Central memory CD4-positive, alpha-beta T cell (primary cell): ENCODE measurements around the gene TREML2.
"Not testable (repeated sequence)": the region's sequence is repeated elsewhere in the genome, so short reads cannot be mapped to it uniquely, and the experiment has no call there.

Experiments
- DNase-seq: peaks from one replicate; pipeline ENCODE4 v3.0.0; 2022
- total RNA-seq, 3 experiments: gene quantifications; one replicate each; lab custom pipeline; 2026; lab: John Stamatoyannopoulos, UW

Gene TREML2, protein sequence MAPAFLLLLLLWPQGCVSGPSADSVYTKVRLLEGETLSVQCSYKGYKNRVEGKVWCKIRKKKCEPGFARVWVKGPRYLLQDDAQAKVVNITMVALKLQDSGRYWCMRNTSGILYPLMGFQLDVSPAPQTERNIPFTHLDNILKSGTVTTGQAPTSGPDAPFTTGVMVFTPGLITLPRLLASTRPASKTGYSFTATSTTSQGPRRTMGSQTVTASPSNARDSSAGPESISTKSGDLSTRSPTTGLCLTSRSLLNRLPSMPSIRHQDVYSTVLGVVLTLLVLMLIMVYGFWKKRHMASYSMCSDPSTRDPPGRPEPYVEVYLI
- total RNA-seq, result 2.4 to 21.8 (median 6.2) reads per million in 3 experiments

DNA sequence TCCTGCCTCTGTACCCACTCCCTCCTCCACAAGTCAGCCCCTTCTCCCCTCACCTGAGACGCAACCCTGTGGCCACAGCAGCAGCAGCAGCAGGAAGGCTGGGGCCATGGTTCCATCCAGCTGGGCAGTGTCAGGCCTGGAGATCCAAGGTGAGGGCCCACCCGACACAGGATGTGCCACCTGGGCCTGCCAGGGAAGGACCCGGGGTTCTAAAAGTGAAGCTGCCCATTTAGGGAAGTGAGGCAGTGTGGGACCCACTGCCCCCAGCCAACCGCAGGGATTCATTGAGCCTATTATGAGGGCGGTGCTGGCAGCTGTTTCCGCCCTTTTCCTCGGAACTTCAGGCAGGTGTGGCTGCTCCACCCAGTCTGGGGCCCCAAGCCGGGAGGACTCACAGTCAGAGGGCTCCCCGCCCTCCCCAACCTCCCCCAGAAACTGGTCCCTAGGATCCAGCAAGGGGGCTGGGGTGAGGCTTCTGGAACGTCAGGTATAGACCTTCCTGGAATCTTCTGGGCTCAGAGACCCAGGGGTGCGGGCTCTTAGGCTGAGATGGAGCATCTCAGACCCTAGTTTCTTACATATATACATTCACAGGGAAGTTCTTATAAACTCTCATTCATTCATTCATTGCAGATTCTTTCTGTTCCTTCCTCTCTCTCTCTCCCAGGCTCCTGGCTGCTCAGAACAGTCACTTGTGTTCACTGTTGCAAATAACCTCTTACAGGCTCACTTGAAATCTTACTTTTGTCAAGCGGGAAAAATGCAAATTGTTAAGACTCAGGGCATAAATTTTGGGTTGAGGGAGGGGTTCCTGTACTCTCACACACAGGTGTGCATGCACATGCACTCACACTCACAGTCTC is at the start of gene TREML2:
TREML2 (minus strand) TSS at position 249 of the 863 bp plus-strand sequence; CDS start at position 108, 141 bp downstream.
- no peak for DNase-seq

DNA sequence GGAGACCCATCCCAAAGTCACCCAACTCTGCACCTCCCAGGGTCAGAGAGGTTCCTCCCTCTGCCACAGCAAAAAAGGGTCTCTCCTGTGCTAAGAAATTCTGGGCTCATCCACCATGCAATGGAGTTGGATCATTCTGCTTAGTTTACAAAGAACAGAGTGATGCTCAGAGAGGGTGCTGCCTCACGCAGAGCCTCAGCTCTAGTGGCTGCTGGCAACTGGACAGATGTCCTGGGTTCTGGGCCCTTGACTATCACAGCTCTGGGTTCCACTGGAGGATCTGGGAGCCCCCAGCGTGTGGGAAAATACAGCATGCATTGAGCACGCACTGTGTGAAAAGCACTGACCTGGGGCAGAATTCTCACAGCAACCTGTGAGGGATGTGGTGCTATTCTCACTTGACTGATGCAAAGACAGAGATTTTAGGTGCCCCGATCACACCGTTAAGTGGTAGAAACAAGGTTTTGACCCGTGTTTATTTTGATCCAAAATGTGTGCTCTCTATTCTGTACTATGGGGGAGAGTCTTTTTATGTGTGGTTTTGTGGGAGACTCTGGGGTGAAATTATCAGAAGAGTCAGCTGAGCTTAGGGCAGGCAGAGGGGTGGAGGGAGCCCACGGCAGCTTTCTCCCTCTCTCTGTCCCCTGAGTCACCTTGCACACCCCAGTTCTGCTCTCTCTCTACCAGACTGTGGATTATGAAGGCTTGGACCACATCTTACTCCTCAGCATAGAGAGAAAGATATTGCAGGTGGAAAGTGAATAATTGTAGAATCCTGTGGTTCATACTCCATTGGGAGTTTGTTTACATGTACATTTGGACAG is 47.1 kb upstream of the TREML2 start:
- DNase-seq, result no peak

DNA sequence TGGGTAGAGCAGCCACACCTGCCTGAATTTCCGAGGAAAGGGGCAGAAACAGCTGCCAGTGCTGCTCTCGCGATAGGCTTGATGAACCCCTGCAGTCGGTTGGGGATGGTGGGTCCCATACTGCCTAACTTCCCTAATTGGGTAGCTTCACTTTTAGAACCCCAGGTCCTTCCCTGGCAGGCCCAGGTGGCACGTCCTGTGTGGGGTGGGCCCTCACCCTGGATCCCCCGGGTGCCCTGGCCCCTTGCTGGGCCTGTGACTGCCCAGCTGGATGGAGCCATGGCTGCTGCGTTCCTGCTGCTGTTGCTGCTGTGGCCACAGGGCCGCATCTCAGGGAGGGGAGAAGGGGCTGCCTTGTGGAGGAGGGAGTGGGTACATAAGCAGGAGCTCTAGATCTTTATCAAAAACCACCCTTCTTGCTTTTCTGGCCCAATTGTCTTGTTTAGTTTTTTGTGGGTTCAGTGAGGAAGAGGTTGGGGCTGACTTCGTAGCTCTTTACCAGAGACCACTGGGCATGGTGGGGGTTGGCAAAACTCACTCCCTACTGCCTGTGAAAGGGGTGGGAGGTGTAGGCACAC is 46.4 kb upstream of the TREML2 start:
- DNase-seq, result no peak

DNA sequence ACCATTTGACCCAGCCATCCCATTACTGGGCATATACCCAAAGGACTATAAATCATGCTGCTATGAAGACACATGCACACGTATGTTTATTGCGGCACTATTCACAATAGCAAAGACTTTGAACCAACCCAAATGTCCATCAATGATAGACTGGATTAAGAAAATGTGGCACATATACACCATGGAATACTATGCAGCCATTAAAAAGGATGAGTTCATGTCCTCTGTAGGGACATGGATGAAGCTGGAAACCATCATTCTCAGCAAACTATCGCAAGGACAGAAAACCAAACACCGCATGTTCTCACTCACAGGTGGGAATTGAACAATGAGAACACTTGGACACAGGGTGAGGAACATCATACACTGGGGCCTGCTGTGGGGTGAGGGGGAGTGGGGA is 45.6 kb upstream of the TREML2 start:
- DNase-seq, result not testable (repeated sequence)

DNA sequence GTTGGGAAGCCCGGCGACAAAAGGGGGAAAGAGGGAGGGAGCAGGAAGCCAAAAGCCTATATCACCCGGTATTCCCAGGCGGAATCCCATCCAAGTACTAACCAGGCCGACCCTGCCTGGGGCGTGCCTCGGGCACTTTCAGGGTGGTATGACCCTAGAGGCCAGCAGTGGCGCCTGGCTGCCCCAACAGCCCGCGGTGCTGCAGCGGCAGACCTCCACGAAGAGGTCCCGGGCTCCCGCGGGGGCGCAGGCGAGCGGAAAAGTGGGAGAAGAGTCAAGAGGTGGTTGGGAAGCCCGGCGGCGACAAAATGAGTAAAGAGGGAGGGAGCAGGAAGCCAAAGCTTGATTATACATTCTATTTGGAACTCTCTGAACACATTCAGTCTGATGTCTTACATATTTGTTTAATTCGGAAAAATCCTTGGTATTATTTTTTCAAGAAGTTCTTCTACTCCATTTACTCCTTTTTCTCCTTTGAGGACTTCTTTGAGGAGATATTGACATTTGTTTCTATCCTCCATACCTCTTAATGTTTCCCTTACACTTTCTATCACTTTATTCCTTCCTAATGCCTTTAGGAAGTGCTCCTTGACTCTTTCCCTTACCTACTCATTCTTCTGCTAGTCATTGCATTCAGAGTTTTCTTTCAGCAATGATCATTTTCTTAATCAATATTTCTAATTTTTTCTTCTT is 38.7 kb upstream of the TREML2 start:
- DNase-seq, result no peak

DNA sequence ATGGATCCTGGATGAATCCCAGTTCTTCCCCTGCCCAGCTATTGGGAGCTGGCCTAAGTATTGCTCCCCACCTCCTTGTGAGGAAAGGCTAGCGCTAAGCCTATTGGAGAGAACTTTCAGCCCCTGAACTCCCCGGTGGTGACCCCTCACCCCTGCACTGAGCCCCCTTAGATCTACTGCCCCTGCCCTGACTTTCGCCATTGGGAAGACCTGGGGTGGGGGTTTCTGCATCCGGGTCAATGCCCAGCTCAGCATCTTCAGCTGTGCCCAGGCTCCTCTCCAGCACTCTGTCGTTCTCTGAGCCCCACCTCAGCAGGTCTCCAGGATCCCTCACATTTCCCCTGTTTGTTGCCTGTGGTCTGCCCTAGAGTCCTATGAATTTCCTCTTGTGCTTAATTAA is 36.2 kb upstream of the TREML2 start:
- DNase-seq, result no peak

DNA sequence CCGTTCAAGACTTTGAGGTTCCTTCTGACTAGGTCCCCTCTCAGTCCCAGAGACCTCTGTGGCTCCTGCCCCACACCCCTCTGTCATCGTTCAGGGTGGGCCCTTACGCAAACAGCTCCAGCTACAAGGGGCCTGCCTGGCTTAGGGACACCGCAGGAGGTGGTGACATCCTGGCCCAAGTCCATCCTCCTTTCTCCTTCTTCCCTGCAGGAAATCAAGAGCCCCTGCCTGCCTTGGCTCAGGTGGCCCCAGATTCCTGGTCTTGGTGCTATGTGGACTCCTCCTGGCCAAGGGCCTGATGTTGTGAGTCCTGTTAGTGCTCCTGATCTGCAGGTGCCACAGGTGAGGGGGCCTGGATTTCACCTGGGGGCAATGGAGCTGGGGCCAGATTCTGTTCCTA is 35.3 kb upstream of the TREML2 start:
- DNase-seq, result no peak

DNA sequence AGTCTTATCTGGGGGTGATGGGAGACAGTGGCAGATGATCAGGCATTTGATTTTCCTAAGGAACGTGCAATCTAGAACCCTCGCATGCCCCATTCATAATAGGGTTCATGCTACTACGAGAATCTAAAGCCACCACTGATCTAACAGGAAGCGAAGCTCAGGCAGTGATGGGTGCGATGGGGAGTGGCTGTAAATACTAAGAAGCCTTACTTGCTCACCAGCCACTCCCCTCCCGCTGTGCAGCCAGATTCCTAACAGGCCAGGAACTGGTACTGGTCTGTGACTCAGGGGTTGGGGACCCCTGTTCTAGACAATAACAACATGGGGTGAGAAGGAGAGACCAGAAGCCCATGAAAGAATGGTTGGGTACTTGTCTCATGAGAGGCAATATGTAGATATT is 31.7 kb upstream of the TREML2 start:
- no peak for DNase-seq

DNA sequence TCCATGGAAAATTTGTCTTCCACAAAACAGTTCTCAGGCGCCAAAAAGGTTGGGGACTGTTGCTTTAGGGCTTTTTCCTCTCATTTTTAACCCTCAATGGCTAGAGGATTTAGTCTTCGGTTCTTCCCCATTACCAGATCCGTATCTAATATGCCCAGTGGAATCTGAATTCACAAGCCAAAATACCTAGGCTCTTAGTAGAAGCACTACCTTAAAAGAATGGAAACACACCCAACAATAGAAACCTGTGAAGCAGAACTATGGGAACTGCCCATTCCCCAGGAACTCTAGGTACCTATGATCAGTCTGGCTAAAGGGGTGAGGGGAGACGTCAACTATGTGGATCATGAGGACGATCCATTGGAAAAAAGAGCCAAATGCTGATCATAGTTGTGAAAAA is 30.3 kb upstream of the TREML2 start:
- no peak for DNase-seq

DNA sequence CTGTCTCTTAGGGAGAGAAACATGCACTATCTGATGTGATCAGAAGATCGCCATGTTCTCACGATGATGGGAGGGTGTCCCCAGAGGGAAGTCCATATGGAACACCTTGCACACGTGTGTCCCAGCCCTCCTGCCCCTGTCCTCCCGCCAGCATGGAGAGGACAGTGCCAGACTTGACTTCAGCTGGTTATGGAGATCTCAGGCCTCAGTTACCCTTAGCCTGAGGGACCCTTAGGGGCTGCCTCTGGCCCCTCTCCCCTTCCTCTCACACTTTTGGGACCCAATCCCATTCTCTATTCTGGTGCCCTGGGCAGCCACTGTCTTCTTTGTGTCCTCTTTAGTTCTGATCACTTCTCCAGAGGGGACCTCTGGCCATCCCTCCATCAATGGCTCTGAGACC is 28.8 kb upstream of the TREML2 start:
- DNase-seq, result no peak

DNA sequence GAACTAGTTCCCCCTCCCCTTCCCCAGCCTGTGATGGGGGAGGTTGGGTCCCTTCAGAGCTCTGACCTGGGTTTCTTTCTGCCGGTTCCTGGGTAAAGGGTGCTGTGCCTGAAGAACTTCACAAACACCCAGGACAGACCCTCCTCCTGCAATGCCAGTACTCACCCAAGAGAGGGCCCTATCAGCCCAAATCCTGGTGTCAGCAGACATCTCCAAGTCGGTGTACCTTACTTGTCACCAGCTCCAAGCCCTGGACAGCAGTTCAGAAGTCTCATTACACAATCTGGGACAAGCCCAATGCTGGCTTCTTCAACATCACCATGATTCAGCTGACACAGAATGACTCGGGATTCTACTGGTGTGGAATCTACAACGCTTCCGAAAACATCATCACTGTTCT is 27.7 kb upstream of the TREML2 start:
- DNase-seq, result no peak

DNA sequence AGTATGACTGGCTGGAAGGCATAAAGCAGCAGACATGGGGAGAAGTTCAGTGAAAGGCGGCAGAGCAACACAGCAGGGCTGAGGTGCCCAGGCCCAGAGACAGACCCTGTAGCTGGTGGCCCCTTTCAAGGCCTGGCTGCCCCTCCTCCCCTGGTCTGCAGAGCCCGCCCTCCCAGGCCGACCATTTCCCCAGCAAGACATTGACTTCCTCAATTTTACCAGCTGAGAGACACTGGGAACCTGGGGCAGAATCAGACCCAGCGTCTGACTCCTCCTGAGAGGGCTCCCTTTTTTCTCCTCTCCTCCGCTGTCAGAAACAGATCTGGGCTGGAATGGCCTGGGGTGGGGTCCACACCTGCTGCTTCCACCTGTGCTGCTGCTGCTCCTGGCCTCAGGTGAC is 27.1 kb upstream of the TREML2 start, which contains the start of gene TREML4:
TREML4 (plus strand) TSS at position 254 of the 400 bp plus-strand sequence; CDS start at position 333, 79 bp downstream.
- DNase-seq, result no peak

DNA sequence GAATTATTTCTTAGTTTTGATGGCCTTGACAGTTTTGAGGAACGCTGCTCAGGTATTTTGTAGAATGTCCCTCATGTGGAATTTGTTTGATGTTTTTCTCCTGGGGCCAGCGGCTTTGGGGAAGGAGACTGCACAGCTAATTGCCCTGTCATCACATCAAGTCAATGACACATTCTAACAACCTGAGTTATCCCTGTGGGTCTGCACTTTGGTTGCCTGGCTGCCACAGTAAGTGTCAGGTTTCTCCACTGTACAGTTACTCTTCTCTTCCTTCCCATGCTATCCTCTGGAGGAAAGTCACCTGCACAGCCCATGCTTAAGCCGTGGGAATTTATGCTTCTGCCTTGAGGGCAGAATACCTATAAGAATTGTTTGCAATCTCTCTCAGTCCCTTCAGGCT is 25.8 kb upstream of the TREML2 start:
- DNase-seq, result no peak

DNA sequence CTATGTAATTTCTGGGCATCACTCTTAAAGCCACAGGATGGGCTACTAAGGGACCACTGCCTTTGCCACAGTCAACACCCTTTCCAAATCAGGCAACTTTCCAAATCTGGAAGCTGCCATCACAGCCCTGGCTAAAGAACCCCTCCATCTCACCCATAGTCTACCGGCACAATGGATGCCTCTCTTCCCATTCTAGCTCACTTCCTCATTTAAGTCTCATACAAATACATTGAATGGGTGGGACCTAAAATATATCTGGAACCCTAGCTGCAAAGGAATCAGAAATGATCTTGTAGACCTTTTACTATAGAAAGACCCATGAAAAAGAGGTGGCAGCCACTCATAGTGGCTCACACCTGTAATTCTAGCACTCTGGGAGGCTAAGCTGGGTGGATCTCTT is 23.9 kb upstream of the TREML2 start:
- no peak for DNase-seq

DNA sequence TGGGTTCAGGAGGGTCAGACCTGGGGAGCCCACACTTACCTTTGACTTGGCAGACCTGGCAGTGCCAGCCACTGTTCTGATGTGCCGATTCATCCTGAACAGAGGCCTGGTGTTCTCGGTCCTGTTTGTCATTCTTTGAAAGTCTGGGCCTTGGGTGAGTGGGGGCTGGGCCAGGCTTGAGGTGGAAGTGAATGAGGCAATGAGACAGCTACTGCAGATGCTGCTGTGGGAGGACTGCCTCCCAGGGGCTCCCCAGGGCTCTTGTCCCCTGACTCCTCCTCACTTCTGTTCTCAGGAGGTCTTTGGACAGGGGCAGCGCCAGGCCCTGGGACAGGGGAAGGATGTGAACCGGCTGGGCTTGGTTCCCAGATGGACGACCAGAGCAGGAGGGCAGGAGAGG is 21.6 kb upstream of the TREML2 start:
- DNase-seq, result no peak

DNA sequence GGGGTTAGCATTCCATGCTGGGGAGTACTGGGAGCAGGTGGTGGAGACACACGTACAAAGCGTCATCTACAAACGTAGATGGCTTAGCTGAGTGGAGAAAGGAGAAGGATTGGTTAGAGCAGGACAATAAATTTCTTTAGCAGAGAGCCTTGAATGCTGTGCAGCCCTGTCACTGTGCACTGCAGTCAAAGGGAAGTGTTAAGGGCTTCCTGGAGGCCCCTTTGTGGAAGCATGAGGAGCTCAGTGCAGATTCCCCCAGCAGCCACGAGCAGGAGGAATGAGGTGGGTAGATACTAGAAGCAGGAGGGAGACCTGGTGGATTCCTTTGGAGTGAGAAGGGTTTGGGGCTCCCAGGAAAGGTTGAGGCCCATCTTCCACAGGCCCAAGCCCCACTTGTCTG is 21.1 kb upstream of the TREML2 start:
- DNase-seq, result no peak

DNA sequence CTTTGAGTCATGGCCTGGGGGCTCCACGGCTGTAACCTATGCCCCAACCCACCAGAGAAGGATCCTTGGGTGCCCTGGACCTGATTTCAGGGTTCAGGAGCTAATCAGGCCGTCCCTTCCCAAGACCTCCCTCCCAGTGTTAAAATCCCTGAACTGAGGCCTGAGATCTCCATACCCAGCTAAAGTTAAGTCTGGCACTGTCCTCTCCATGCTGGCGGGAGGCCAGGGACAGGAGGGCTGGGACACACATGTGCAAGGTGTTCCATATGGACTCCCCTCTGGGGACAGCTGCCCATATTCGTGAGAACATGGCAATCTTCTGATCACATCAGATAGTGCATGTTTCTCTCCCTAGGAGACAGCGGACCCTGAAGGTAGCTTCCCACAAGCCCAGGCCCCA is 15.7 kb upstream of the TREML2 start:
- DNase-seq, result no peak

DNA sequence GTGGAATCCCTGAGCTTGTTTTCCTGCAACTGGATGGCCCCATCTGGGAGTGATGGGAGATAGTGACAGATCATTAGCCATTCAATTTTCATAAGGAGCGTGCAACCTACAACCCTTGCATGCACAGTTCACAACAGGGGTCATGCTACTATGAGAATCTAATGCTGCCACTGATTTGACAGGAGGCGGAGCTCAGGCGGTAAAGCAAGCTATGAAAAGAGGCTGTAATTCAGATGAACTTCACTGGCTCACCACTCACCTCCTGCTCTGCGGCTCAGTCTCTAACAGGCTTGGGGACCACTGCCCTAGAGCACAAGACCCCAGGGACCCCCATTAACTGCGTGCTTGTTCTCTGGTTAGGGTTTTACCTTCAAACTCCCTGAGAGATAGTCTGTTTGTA is 14.8 kb upstream of the TREML2 start:
- no peak for DNase-seq

DNA sequence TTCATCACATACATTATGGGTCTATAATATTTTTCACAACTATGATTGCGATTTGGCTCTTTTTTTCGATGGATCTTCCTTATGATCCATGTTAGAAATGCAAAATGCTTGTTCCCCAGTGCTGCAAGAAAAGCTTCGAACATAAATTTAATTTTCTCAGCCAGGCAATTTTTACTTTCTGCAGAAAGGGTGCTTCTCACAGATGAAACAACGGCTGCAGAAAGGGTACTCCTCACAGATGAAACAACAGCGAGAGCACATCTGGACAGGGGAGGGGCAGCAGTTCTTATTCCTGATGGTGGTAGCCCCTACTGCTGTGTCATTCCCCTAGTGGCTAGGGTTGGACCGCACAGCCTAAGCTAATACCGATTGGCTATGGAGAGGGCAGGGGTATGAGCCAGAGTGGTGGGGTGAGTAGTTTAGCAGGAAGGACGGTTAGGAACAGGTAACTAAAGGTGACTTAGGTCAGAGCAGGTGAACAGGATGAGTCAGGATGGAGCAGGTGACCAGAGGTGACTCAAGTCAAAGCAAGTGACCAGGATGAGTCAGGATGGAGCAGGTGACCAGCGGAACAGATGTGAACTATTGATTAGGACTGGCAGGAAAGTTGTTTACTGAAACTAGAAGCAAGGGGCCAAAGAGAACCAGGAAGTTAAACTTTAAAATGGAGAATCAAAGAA is 13.8 kb upstream of the TREML2 start:
- no peak for DNase-seq

DNA sequence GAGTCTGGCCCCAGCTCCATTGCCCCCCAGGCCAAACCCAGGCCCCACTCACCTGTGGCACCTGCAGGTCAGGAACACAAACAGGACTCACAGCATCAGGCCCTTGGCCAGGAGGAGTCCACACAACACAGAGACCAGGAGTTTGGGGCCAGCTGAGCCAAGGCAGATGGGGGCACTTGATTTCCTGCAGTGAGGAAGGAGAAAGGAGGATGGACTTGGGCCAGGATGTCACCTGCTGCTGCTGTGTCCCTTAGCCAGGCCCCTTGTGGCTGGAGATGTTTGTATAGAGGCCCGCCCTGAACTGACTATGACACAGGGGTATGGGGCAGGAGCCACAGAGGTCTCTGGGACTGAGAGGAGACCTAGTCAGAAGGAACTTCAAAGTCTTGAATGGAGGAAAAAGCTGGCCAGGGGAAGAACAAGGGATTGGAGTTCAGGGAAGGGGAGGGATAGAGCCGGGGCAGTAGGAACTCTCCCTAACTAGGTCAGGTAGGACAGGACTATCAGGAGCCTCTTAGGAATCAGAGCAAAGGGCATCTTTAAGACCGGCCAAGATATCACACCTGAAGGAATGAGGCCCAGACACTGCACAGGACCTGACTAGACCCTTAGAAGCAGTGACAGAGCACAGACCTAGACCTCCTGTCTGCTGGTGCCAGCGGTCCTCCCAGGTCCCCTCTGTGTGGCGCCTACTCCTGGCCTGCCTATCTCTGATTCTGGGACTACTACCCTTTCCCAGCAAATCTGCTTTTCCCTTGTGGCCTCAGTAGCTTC is 8.8 kb upstream of the TREML2 start:
- no peak for DNase-seq
